Activated CD8-positive, alpha-beta memory T cell treated with anti-CD3 and anti-CD28 coated beads, Interleukin-2, amount 50 U/mL, for 48 hours (primary cell): ENCODE results near the gene PRR23A.
"Not testable (repeated sequence)": the region's sequence is repeated elsewhere in the genome, so short reads cannot be mapped to it uniquely, and the experiment has no call there.

Experiments
- DNase-seq: peaks from one replicate; pipeline ENCODE4 v3.0.0-alpha.2; 2020

PRR23A gene

GRCh38 chr3:139006051-139006716 is at the start of gene PRR23A:
TSS of gene PRR23A (minus strand) at chr3:139006268. CDS start at chr3:139006268, 0 bp downstream.
- no peak for DNase-seq

- no peak for DNase-seq
These were observed 46.9 kb upstream of the PRR23A start for GRCh38 chr3:139052802-139053600.

- DNase-seq: no peak
These were observed 38.5 kb upstream of the PRR23A start, which contains the start of gene PRR23C for GRCh38 chr3:139044366-139045210. TSS of gene PRR23C (minus strand) at chr3:139044892. CDS start at chr3:139044620, 272 bp downstream.

GRCh38 chr3:139043554-139044365 is 37.7 kb upstream of the PRR23A start:
- DNase-seq: no peak

- no peak for DNase-seq
These were observed 31.4 kb upstream of the PRR23A start for GRCh38 chr3:139037478-139037877.

- no peak for DNase-seq
These were observed 26.4 kb upstream of the PRR23A start for GRCh38 chr3:139032326-139033002.

GRCh38 chr3:139030576-139030975 is 24.5 kb upstream of the PRR23A start:
- DNase-seq: not testable (repeated sequence)

GRCh38 chr3:139024968-139025367 is 18.9 kb upstream of the PRR23A start:
- no peak for DNase-seq

- DNase-seq: no peak
These were observed 14.8 kb upstream of the PRR23A start, which contains the start of gene PRR23B for GRCh38 chr3:139020868-139021234. TSS of gene PRR23B (minus strand) at chr3:139020926. CDS start at chr3:139020661, 265 bp downstream.

- no peak for DNase-seq
These were observed 14.2 kb upstream of the PRR23A start for GRCh38 chr3:139020036-139020867.

- no peak for DNase-seq
These were observed 10.5 kb upstream of the PRR23A start for GRCh38 chr3:139016430-139017048.

GRCh38 chr3:139005356-139005993 is 593 bp downstream of the PRR23A start:
- no peak for DNase-seq

- DNase-seq: no peak
These were observed 10.4 kb downstream of the PRR23A start for GRCh38 chr3:138995706-138996105.

- no peak for DNase-seq
These were observed 18.9 kb downstream of the PRR23A start for GRCh38 chr3:138987181-138987580.

GRCh38 chr3:138985932-138986331 is 20.1 kb downstream of the PRR23A start:
- no peak for DNase-seq

- no peak for DNase-seq
These were observed 21.3 kb downstream of the PRR23A start for GRCh38 chr3:138984816-138985215.

GRCh38 chr3:138976047-138976446 is 30.0 kb downstream of the PRR23A start:
- DNase-seq: no peak

GRCh38 chr3:138975351-138975750 is 30.7 kb downstream of the PRR23A start:
- no peak for DNase-seq

GRCh38 chr3:138974462-138974861 is 31.6 kb downstream of the PRR23A start:
- DNase-seq: no peak

GRCh38 chr3:138972941-138973340 is 33.1 kb downstream of the PRR23A start:
- DNase-seq: no peak
